Panc1 (cell line): ENCODE results near the gene TJP2. TPM values are rescaled to one million over a fixed set of nuclear protein-coding genes. Genes with fewer than 3 reads are reported as not detected.

Experiments used
- ATAC-seq: fragments of 200-7000 bp; cut with Tn5 transposase; 2 replicates; pipeline ENCODE4 v1.9.1; 2020; ENCODE audit warnings: mild to moderate bottlenecking, moderate library complexity
- BruUV-seq: library from RNA; stranded (reverse); fragments of 400-500 nt; replicated peaks from 2 replicates; lab custom pipeline; 2021; lab: Mats Ljungman, UMichigan
- CTCF ChIA-PET: fragments of 300-600 bp; sonication (Branson Sonifier 250); formaldehyde crosslinking; loops from one replicate; lab custom pipeline; 2022; ENCODE audit warnings: antibody characterized with exemption; lab: Charles Lee
- POLR2A ChIA-PET: fragments of 300-600 bp; sonication (Branson Sonifier 250); formaldehyde crosslinking; loops from one replicate; lab custom pipeline; 2022; ENCODE audit warnings: antibody characterized with exemption; lab: Charles Lee
- DNase-seq: peaks from one replicate; pipeline ENCODE4 v3.0.0-alpha.2; 2010; ENCODE audit warnings: low read depth, low spot score
- H3K27ac ChIP-seq: 2 replicates; pipeline ENCODE4 v1.5.1; 2011; ENCODE audit warnings: mild to moderate bottlenecking, low read length, inconsistent platforms
- H3K27me3 ChIP-seq: fragments of 200-500 bp; sonication (Bioruptor generic); 2 replicates; pipeline ENCODE4 v1.6.0; 2014; ENCODE audit warnings: low read length, inconsistent platforms; ENCODE audit not compliant: control insufficient read depth, insufficient read depth
- H3K36me3 ChIP-seq: fragments of 200-500 bp; sonication (Bioruptor generic); 2 replicates; pipeline ENCODE4 v1.5.1; 2014; ENCODE audit warnings: inconsistent platforms, mild to moderate bottlenecking, low read length, moderate library complexity; ENCODE audit not compliant: control insufficient read depth, insufficient read depth
- H3K4me1 ChIP-seq: 2 replicates; pipeline ENCODE4 v1.5.1; 2011; ENCODE audit warnings: inconsistent platforms, mild to moderate bottlenecking, low read length, moderate library complexity; ENCODE audit not compliant: control insufficient read depth, insufficient read depth
- H3K4me3 ChIP-seq, 2 experiments: 2 replicates each; pipeline ENCODE4 v1.5.1; 2011 to 2012; ENCODE audit warnings: low read depth in 2 of 2, low read length in 2 of 2, mild to moderate bottlenecking in 2 of 2, inconsistent platforms in 1 of 2, moderate library complexity in 1 of 2
- H3K9me3 ChIP-seq: fragments of 200-500 bp; sonication (Bioruptor generic); 2 replicates; pipeline ENCODE4 v1.5.1; 2014; ENCODE audit warnings: low read depth, mild to moderate bottlenecking, inconsistent platforms, low read length, moderate library complexity; ENCODE audit not compliant: control insufficient read depth, insufficient read depth
- POLR2AphosphoS5 ChIP-seq: IDR thresholded peaks from 2 replicates; pipeline ENCODE4 v1.6.1; 2012; ENCODE audit warnings: mild to moderate bottlenecking, low read depth, low read length, moderate library complexity
- SIN3A ChIP-seq: IDR thresholded peaks from 2 replicates; pipeline ENCODE4 v1.6.1; 2012; ENCODE audit warnings: low read depth, mild to moderate bottlenecking, low read length, moderate library complexity, borderline replicate concordance; ENCODE audit not compliant: insufficient read depth
- TCF7L2 ChIP-seq: IDR thresholded peaks from 2 replicates; pipeline ENCODE4 v1.6.1; 2011; ENCODE audit warnings: mild to moderate bottlenecking, low read depth, low read length, inconsistent platforms
- in situ Hi-C: cut with HindIII; loops from 2 replicates; pipeline ENCODE4 v1.10.0; 2016; ENCODE audit warnings: low sequenced_read_pairs, low pct_unique_long_range_greater_than_20kb
- intact Hi-C: fragments of 100-400 bp; cut with micrococcal nuclease; formaldehyde crosslinking; loops from one replicate; pipeline ENCODE4 v1.10.0; 2022; ENCODE audit not compliant: unreplicated experiment
- total RNA-seq: library from RNA; stranded (reverse); gene quantifications from one replicate; pipeline ENCODE4 v1.2.1, GENCODE V29; 2021; ENCODE audit not compliant: unreplicated experiment
- TF ChIP-seq, protein P1 (sequence below), 2 experiments: IDR thresholded peaks; 2 replicates each; pipeline ENCODE4 v1.6.1; 2011 to 2012; ENCODE audit warnings: low read depth in 2 of 2, control low read depth in 1 of 2, low read length in 1 of 2, mild to moderate bottlenecking in 1 of 2, moderate library complexity in 1 of 2; ENCODE audit not compliant: insufficient read depth in 1 of 2
- TF ChIP-seq, protein P2 (sequence below): fragments of 450-650 bp; IDR thresholded peaks from 2 replicates; pipeline ENCODE4 v1.5.1; 2017; ENCODE audit warnings: mild to moderate bottlenecking

The TJP2 gene
- total RNA-seq, 1 experiment from 2014 or later = 40.2 TPM

DNA sequence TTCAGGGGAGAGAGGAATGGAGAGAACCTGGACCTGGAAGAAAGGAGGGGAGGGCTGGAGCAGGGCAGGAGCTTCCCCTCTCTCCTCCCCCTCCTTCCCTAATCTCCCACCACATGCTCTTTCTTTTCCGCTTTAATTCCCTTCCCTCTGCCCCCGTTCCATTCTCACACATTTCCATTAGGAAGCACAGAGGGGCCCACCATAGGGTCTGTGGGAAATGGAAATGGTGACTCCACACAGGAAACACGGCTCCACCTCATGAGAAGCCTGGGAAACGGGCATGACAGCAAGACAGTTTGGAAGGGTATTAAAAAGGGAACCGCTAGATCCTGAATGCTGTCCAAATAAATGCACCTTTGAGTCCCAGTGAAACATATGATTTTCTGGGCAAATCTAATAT, 86.1 kb downstream of the TJP2 start:
- CTCF ChIA-PET = no interaction called here
- no peak for ATAC-seq
- in situ Hi-C loops = no loop called here

DNA sequence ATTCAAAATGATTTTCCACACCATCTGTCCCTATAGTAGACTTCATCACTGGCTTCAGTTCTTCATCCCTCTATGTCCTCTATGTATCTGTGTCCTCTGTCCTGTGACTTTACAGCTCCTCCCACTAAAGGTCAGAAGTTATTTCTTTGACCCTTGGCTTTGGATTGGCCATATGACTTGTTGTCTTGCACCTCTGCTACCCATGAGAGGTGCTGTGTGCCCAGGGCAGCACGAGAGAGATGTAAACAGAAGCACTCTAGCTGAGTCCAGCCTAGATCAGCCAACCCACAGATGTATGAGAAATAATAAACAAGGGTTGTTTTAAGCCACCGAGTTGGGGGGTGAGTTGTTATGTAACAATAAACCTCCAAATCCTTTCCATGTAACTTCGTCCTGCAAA, 87.6 kb downstream of the TJP2 start:
- intact Hi-C loops = no loop called here
- ChIA-PET CTCF (no interaction called here), POLR2A (no interaction called here)
- BruUV-seq = no TSS peak
- no peaks in the 10 kb centered on the region for H3K4me1 ChIP-seq
- TF ChIP-seq SIN3A = no peak
- TF ChIP-seq, protein P1, sequence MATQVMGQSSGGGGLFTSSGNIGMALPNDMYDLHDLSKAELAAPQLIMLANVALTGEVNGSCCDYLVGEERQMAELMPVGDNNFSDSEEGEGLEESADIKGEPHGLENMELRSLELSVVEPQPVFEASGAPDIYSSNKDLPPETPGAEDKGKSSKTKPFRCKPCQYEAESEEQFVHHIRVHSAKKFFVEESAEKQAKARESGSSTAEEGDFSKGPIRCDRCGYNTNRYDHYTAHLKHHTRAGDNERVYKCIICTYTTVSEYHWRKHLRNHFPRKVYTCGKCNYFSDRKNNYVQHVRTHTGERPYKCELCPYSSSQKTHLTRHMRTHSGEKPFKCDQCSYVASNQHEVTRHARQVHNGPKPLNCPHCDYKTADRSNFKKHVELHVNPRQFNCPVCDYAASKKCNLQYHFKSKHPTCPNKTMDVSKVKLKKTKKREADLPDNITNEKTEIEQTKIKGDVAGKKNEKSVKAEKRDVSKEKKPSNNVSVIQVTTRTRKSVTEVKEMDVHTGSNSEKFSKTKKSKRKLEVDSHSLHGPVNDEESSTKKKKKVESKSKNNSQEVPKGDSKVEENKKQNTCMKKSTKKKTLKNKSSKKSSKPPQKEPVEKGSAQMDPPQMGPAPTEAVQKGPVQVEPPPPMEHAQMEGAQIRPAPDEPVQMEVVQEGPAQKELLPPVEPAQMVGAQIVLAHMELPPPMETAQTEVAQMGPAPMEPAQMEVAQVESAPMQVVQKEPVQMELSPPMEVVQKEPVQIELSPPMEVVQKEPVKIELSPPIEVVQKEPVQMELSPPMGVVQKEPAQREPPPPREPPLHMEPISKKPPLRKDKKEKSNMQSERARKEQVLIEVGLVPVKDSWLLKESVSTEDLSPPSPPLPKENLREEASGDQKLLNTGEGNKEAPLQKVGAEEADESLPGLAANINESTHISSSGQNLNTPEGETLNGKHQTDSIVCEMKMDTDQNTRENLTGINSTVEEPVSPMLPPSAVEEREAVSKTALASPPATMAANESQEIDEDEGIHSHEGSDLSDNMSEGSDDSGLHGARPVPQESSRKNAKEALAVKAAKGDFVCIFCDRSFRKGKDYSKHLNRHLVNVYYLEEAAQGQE (IDR thresholded peaks at IDR 0.05; ENCODE audit: insufficient read depth in 1 of 2, low read depth in 2 of 2, low read length in 1 of 2) = no peak
- no peak for TF ChIP-seq POLR2AphosphoS5
- TF ChIP-seq TCF7L2 = no peak
- TF ChIP-seq, protein P2, sequence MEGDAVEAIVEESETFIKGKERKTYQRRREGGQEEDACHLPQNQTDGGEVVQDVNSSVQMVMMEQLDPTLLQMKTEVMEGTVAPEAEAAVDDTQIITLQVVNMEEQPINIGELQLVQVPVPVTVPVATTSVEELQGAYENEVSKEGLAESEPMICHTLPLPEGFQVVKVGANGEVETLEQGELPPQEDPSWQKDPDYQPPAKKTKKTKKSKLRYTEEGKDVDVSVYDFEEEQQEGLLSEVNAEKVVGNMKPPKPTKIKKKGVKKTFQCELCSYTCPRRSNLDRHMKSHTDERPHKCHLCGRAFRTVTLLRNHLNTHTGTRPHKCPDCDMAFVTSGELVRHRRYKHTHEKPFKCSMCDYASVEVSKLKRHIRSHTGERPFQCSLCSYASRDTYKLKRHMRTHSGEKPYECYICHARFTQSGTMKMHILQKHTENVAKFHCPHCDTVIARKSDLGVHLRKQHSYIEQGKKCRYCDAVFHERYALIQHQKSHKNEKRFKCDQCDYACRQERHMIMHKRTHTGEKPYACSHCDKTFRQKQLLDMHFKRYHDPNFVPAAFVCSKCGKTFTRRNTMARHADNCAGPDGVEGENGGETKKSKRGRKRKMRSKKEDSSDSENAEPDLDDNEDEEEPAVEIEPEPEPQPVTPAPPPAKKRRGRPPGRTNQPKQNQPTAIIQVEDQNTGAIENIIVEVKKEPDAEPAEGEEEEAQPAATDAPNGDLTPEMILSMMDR = no peak
- no peaks in the 10 kb centered on the region for H3K27me3 ChIP-seq
- in situ Hi-C loops = no loop called here
- ATAC-seq = no peak
- DNase-seq = no peak
- no peaks in the 10 kb centered on the region for H3K9me3 ChIP-seq
- no peaks in the 10 kb centered on the region for H3K36me3 ChIP-seq
- H3K4me3 ChIP-seq = no peak overlapping the region
- no peak overlapping the region for H3K27ac ChIP-seq

More for the DNA sequence above, 86.1 kb downstream of the TJP2 start:
- H3K27ac ChIP-seq = no peak overlapping the region
- H3K4me3 ChIP-seq = no peak overlapping the region
- no peak for DNase-seq
- no TSS peak for BruUV-seq
- intact Hi-C loops = no loop called here
- H3K4me1 ChIP-seq = no peaks in the 10 kb centered on the region
- no peaks in the 10 kb centered on the region for H3K27me3 ChIP-seq
- H3K36me3 ChIP-seq = no peaks in the 10 kb centered on the region
- H3K9me3 ChIP-seq = no peaks in the 10 kb centered on the region
- TF ChIP-seq SIN3A = no peak
- TF ChIP-seq POLR2AphosphoS5 = no peak
- no peak for TF ChIP-seq TCF7L2
- TF ChIP-seq, protein P1 (IDR thresholded peaks at IDR 0.05; ENCODE audit: insufficient read depth in 1 of 2, low read depth in 2 of 2, low read length in 1 of 2) = no peak
- TF ChIP-seq, protein P2 = no peak
- POLR2A ChIA-PET = no interaction called here
